Measurements from ENCODE around the gene CCDC159.

CCDC159 gene

DNA sequence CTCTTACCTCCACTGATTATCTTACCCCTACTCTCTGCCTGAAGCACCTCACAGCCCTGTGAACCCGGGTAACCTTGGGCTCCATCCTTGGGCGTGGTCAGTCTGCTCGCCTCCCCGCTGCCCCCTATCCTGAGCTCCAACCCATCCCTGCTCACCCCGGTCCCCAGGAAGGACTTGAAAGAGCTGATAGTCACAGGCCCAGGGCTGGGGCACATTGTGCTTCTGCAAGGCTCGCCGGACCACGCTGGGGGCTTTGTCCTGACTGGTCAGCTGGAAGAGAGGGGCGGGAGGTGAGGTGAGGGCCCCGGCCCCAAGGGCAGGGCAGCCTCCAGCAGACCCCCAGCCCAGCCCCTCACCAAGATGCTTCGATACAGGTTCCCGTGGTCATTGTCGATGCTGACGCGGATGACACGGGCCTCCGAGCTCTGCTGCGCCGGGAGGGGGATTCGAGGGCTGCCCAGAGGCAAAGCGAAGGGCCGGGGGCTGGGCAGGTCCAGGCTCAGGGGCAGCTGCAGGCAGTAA, 50.8 kb downstream of the CCDC159 start:
- no peak for DNase-seq

DNA sequence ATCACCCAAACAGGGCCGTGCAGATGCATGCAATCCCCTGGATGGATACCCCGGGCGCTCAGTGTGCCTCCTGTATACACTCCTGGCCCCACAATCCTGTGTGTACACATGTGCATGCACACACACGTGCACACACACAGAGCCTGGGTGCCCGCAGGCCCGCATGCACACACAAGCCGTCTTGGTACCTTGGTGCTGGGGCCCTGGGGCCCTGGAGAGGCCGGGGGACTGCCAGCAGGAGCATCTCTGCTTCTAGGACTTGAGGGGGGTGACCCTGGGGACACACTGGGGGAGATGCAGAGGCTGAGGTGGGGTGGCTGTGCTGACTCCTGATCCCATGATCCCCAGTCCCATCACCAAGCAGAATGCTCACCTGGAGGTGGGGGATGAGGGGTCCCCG, 53.3 kb downstream of the CCDC159 start:
- no peak for DNase-seq

DNA sequence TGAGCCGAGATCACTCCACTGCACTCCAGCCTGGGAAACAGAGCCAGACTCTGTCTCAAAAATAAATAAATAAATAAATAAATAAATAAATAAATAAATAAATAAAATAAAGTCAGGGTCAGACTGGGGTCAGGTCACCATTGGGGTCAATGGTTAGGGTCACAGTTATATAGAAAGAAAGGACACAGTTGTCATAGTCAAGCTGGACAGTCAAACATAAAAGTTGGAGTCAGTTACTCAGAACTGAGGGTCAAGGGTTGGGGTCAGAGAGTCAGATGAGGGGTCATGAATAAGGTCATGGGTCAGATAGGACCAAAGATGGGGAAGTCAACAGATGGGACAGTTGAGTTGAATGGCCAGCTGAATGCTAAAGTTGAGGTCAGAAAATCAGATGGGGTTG, 54.5 kb downstream of the CCDC159 start:
- no peak for DNase-seq

DNA sequence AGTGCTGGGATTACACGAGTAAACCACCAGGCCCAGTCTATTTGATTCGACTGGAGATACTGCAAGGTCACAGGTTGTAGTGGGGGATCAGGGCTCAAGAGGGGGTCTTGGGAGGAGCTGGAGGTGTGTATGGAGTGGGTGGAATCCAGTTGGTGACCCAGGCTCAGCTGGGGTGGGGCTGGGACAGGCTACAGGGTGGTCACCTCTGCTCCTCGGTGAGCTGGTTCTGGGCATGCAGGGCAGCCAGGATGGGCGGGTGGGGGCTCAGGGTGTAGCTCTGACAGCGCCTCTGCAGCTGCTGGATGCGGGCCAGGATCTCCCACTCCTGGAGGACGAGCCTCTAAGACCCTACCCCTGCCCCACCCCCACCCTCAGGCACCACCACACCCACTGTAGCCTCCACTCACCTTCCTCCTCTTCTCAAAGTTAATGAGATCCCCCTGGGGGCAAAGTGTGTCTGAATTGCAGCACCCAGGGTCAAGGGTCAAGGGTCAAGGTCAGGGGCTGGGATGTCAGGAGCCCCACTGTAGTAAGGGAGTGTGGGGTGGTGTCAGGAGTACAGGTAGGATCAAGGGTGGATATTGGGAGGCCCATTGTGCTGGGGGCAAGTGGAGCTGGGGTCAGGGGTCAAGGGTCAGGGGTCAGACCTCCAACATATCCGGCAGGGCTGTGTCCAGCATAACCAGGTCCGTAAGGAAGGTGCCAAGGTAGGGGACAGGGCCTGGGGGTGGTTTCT, 55.7 kb downstream of the CCDC159 start:
- DNase-seq, result no peak

Measured in activated CD4-positive, alpha-beta T cell treated with anti-CD3 and anti-CD28 coated beads, Interleukin-2, amount 50 U/mL, for 48 hours (primary cell).